ENCODE data around the gene FAM117B.

FAM117B gene

GRCh38 chr2:202639231-202639630 is 4.5 kb downstream of the FAM117B start:
- Histone ChIP-seq H3K9me3 (ENCODE audit: insufficient read depth, low read length) (no peaks in the 10 kb centered on the region), H3K4me3 (ENCODE audit: insufficient read depth, low read length, poor library complexity, severe bottlenecking) (no peak overlapping the region), H3K27ac (ENCODE audit: low read depth, low read length) (no peak overlapping the region), H3K4me2 (ENCODE audit: low read depth, low read length, poor library complexity, severe bottlenecking) (no peak overlapping the region), H3K79me2 (ENCODE audit: insufficient read depth, low read length) (no peaks in the 10 kb centered on the region), H4K20me1 (ENCODE audit: low read depth, low read length) (no peaks in the 10 kb centered on the region), H3F3A (ENCODE audit: insufficient read depth) (0 out of 2 replicates have a peak, but pooled peaks cover 2% of the 10 kb centered on the region), H3K36me3 (ENCODE audit: low read length) (no peaks in the 10 kb centered on the region), H3K9me2 (replicated peaks; ENCODE audit: insufficient read depth, low read length) (no peaks in the 10 kb centered on the region), H3K27me3 (ENCODE audit: low read length) (no peaks in the 10 kb centered on the region), H3K9ac (ENCODE audit: low read length) (no peak overlapping the region), H2AFZ (ENCODE audit: low read depth, low read length, severe bottlenecking) (no peak overlapping the region)
- TF ChIP-seq CTCF (IDR thresholded peaks at IDR 0.05; ENCODE audit: insufficient read depth, low read length, poor library complexity, severe bottlenecking): no peak
- TF ChIP-seq EZH2phosphoT487 (conservative IDR thresholded peaks at IDR 0.05; ENCODE audit: low read length): no peak

- Histone ChIP-seq H3K27ac (ENCODE audit: low read depth, low read length) (no peak overlapping the region), H3K27me3 (ENCODE audit: low read length) (no peaks in the 10 kb centered on the region), H4K20me1 (ENCODE audit: low read depth, low read length) (no peaks in the 10 kb centered on the region), H3K9me2 (replicated peaks; ENCODE audit: insufficient read depth, low read length) (no peaks in the 10 kb centered on the region), H3K4me3 (ENCODE audit: insufficient read depth, low read length, poor library complexity, severe bottlenecking) (no peak overlapping the region), H3K79me2 (ENCODE audit: insufficient read depth, low read length) (no peaks in the 10 kb centered on the region), H3K9me3 (ENCODE audit: insufficient read depth, low read length) (no peaks in the 10 kb centered on the region), H3F3A (ENCODE audit: insufficient read depth) (no peaks in the 10 kb centered on the region), H3K36me3 (ENCODE audit: low read length) (no peaks in the 10 kb centered on the region), H3K9ac (ENCODE audit: low read length) (no peak overlapping the region), H2AFZ (ENCODE audit: low read depth, low read length, severe bottlenecking) (peak overlapping the region; percentile 32), H3K4me2 (ENCODE audit: low read depth, low read length, poor library complexity, severe bottlenecking) (peak overlapping the region; percentile 41)
- TF ChIP-seq CTCF (IDR thresholded peaks at IDR 0.05; ENCODE audit: insufficient read depth, low read length, poor library complexity, severe bottlenecking) (no peak), EZH2phosphoT487 (conservative IDR thresholded peaks at IDR 0.05; ENCODE audit: low read length) (no peak)
Measured at GRCh38 chr2:202642567-202642966, 7.8 kb downstream of the FAM117B start.

- no peaks in the 10 kb centered on the region for H3K9me3 ChIP-seq (ENCODE audit: insufficient read depth, low read length)
- peak overlapping the region; percentile 26; the same call in 1 of the 2 replicates for H3K27ac ChIP-seq (ENCODE audit: low read depth, low read length)
- H3F3A ChIP-seq (ENCODE audit: insufficient read depth): no peaks in the 10 kb centered on the region
- H3K4me2 ChIP-seq (ENCODE audit: low read depth, low read length, poor library complexity, severe bottlenecking): peak overlapping the region; percentile 41
- no peaks in the 10 kb centered on the region for H4K20me1 ChIP-seq (ENCODE audit: low read depth, low read length)
- H3K9ac ChIP-seq (ENCODE audit: low read length): no peak overlapping the region
- peak overlapping the region; percentile 32 for H2AFZ ChIP-seq (ENCODE audit: low read depth, low read length, severe bottlenecking)
- H3K4me3 ChIP-seq (ENCODE audit: insufficient read depth, low read length, poor library complexity, severe bottlenecking): no peak overlapping the region
- H3K79me2 ChIP-seq (ENCODE audit: insufficient read depth, low read length): no peaks in the 10 kb centered on the region
- H3K36me3 ChIP-seq (ENCODE audit: low read length): no peaks in the 10 kb centered on the region
- no peaks in the 10 kb centered on the region for H3K27me3 ChIP-seq (ENCODE audit: low read length)
- no peak for TF ChIP-seq CTCF (IDR thresholded peaks at IDR 0.05; ENCODE audit: insufficient read depth, low read length, poor library complexity, severe bottlenecking)
- no peak for TF ChIP-seq EZH2phosphoT487 (conservative IDR thresholded peaks at IDR 0.05; ENCODE audit: low read length)
- H3K9me2 ChIP-seq (replicated peaks; ENCODE audit: insufficient read depth, low read length): no peaks in the 10 kb centered on the region
Measured at GRCh38 chr2:202643012-202643858, 8.5 kb downstream of the FAM117B start.
